H1 (cell line): ENCODE data around the gene FLT4. TPM values are rescaled to one million over a fixed set of nuclear protein-coding genes. Genes with fewer than 3 reads are reported as not detected.

Experiments used
- CTCF ChIA-PET: fragments of 300-600 bp; sonication (Branson Sonifier 250); formaldehyde crosslinking; loops from one replicate; lab custom pipeline; 2021; ENCODE audit not compliant: partially characterized antibody; lab: Charles Lee
- POLR2A ChIA-PET: fragments of 300-600 bp; sonication (Branson Sonifier 250); formaldehyde crosslinking; loops from one replicate; lab custom pipeline; 2021; ENCODE audit warnings: inconsistent platforms; ENCODE audit not compliant: partially characterized antibody; lab: Charles Lee
- DNase-seq, 2 experiments: peaks; one replicate each; pipeline versions ENCODE4 v3.0.0 to v3.0.0-alpha.2; 2010 to 2022; ENCODE audit warnings: low spot score in 2 of 2, low read depth in 1 of 2, mixed read lengths in 1 of 2
- FAIRE-seq: peaks from 2 replicates; lab custom pipeline; 2011; peaks lifted over from hg19 to GRCh38; lab: Jason Lieb, UNC
- H2AFZ ChIP-seq: 2 replicates; pipeline ENCODE4 v1.8.1; 2012; ENCODE audit warnings: low read length, inconsistent platforms
- H2AK5ac ChIP-seq: 2 replicates; pipeline ENCODE4 v1.6.1; 2013; ENCODE audit warnings: low read depth, low read length
- H2BK120ac ChIP-seq: replicated peaks from 2 replicates; pipeline ENCODE3; 2013; ENCODE audit warnings: low read depth, low read length, inconsistent platforms
- H2BK12ac ChIP-seq: 2 replicates; pipeline ENCODE4 v1.6.1; 2013; ENCODE audit warnings: low read depth, low read length
- H2BK15ac ChIP-seq: 2 replicates; pipeline ENCODE4 v1.6.1; 2013; ENCODE audit warnings: low read length
- H2BK20ac ChIP-seq: 2 replicates; pipeline ENCODE4 v1.6.1; 2013; ENCODE audit warnings: low read length
- H2BK5ac ChIP-seq: 2 replicates; pipeline ENCODE4 v1.6.1; 2013; ENCODE audit warnings: low read depth, low read length
- H3K14ac ChIP-seq: 2 replicates; pipeline ENCODE4 v1.6.1; 2013; ENCODE audit warnings: inconsistent platforms; ENCODE audit not compliant: insufficient read length
- H3K18ac ChIP-seq: 2 replicates; pipeline ENCODE4 v1.6.1; 2013; ENCODE audit warnings: low read length; ENCODE audit errors: extremely low read depth
- H3K23ac ChIP-seq: 2 replicates; pipeline ENCODE4 v1.6.1; 2013; ENCODE audit warnings: inconsistent platforms; ENCODE audit not compliant: insufficient read length
- H3K23me2 ChIP-seq: 2 replicates; pipeline ENCODE4 v1.6.1; 2013; ENCODE audit warnings: low read depth, low read length
- H3K27ac ChIP-seq: 2 replicates; pipeline ENCODE4 v1.6.1; 2011; ENCODE audit warnings: low read depth, low read length, inconsistent platforms
- H3K27me3 ChIP-seq, 4 experiments: replicated peaks in 1 of 4; 1 replicate in 1 of 4; 2 replicates in 3 of 4; pipeline versions ENCODE4 v1.6.1 to v1.8.1; 2011 to 2013; ENCODE audit warnings: low read length in 3 of 4, mild to moderate bottlenecking in 3 of 4, inconsistent platforms in 2 of 4, mixed read lengths in 2 of 4, moderate library complexity in 1 of 4; ENCODE audit not compliant: control insufficient read depth in 3 of 4, insufficient read depth in 3 of 4; ENCODE audit errors: extremely low read depth in 1 of 4
- H3K36me3 ChIP-seq, 4 experiments: 2 replicates each; pipeline versions ENCODE4 v1.6.1 to v1.8.1; 2011 to 2013; ENCODE audit warnings: mild to moderate bottlenecking in 4 of 4, low read length in 3 of 4, moderate library complexity in 2 of 4, control low read depth in 1 of 4, inconsistent platforms in 1 of 4; ENCODE audit not compliant: insufficient read depth in 4 of 4, control insufficient read depth in 2 of 4
- H3K4ac ChIP-seq: replicated peaks from 2 replicates; pipeline ENCODE3; 2013; ENCODE audit warnings: low read length, low read depth, mixed read lengths, inconsistent platforms; ENCODE audit not compliant: insufficient read length
- H3K4me1 ChIP-seq, 4 experiments: replicated peaks in 1 of 4; 1 replicate in 1 of 4; 2 replicates in 3 of 4; pipeline versions ENCODE4 v1.6.1 to v1.8.1; 2011 to 2013; ENCODE audit warnings: low read length in 3 of 4, inconsistent platforms in 2 of 4, mixed read lengths in 1 of 4; ENCODE audit not compliant: insufficient read depth in 4 of 4, control insufficient read depth in 3 of 4
- H3K4me2 ChIP-seq, 2 experiments: 2 replicates each; pipeline versions ENCODE4 v1.6.1 to v1.8.1; 2011 to 2013; ENCODE audit warnings: low read depth in 2 of 2, low read length in 2 of 2, control low read depth in 1 of 2, inconsistent platforms in 1 of 2, mild to moderate bottlenecking in 1 of 2; ENCODE audit not compliant: insufficient read depth in 1 of 2
- H3K4me3 ChIP-seq, 4 experiments: fragments of 200-600, 300-600 bp in 1 of 4; sonication (generic), shearing (Covaris generic), sonication (Bioruptor Twin) in 1 of 4; 2 replicates each; pipeline versions ENCODE4 v1.5.1 to v1.8.1; 2011 to 2016; ENCODE audit warnings: low read length in 4 of 4, low read depth in 3 of 4, control low read depth in 2 of 4, inconsistent platforms in 2 of 4, mild to moderate bottlenecking in 2 of 4, mixed read lengths in 1 of 4, moderate library complexity in 1 of 4; ENCODE audit not compliant: insufficient read depth in 2 of 4; ENCODE audit errors: extremely low read depth in 1 of 4
- H3K56ac ChIP-seq: replicated peaks from 2 replicates; pipeline ENCODE3; 2013; ENCODE audit warnings: low read depth, mild to moderate bottlenecking, mixed read lengths, low read length, inconsistent platforms; ENCODE audit not compliant: insufficient read length
- H3K79me1 ChIP-seq: 2 replicates; pipeline ENCODE4 v1.6.1; 2013; ENCODE audit warnings: low read depth, low read length, control low read depth
- H3K79me2 ChIP-seq, 2 experiments: 2 replicates each; pipeline versions ENCODE4 v1.6.1 to v1.8.1; 2012 to 2013; ENCODE audit warnings: low read length in 2 of 2, mild to moderate bottlenecking in 2 of 2, inconsistent platforms in 1 of 2; ENCODE audit not compliant: insufficient read depth in 2 of 2, control insufficient read depth in 1 of 2
- H3K9ac ChIP-seq, 4 experiments: replicated peaks in 1 of 4; 1 replicate in 1 of 4; 2 replicates in 3 of 4; pipeline versions ENCODE4 v1.6.1 to v1.8.1; 2011 to 2013; ENCODE audit warnings: low read depth in 3 of 4, low read length in 3 of 4, control low read depth in 2 of 4, mild to moderate bottlenecking in 2 of 4, moderate library complexity in 2 of 4, inconsistent platforms in 1 of 4; ENCODE audit errors: extremely low read depth in 1 of 4
- H3K9me3 ChIP-seq, 2 experiments: 2 replicates each; pipeline versions ENCODE4 v1.6.1 to v1.8.1; 2012 to 2013; ENCODE audit warnings: mild to moderate bottlenecking in 2 of 2, moderate library complexity in 2 of 2, control low read depth in 1 of 2, inconsistent platforms in 1 of 2, low read depth in 1 of 2, low read length in 1 of 2, mixed read lengths in 1 of 2; ENCODE audit not compliant: insufficient read depth in 2 of 2
- H4K20me1 ChIP-seq, 2 experiments: replicated peaks in 1 of 2; 2 replicates each; pipeline versions ENCODE3 to v1.8.1; 2011 to 2013; ENCODE audit warnings: inconsistent platforms in 2 of 2, low read length in 2 of 2, mild to moderate bottlenecking in 1 of 2; ENCODE audit not compliant: insufficient read depth in 2 of 2, control insufficient read depth in 1 of 2
- H4K5ac ChIP-seq: 2 replicates; pipeline ENCODE4 v1.6.1; 2013; ENCODE audit warnings: low read length, low read depth, mixed read lengths, inconsistent platforms; ENCODE audit not compliant: insufficient read length
- H4K8ac ChIP-seq: 2 replicates; pipeline ENCODE4 v1.8.0; 2013; ENCODE audit warnings: mild to moderate bottlenecking, moderate library complexity, low read length, inconsistent platforms; ENCODE audit not compliant: insufficient read depth; ENCODE audit errors: extremely low read depth
- H4K91ac ChIP-seq: replicated peaks from 2 replicates; pipeline ENCODE3; 2013; ENCODE audit warnings: low read length, mixed read lengths, inconsistent platforms; ENCODE audit not compliant: insufficient read length
- CBX5 ChIP-seq: fragments of 300-800, 300-1000 bp; sonication (generic); IDR thresholded peaks from 2 replicates; pipeline ENCODE4 v1.7.1; 2016; ENCODE audit warnings: antibody characterized with exemption, low read length, low read depth
- E2F6 ChIP-seq: IDR thresholded peaks from 2 replicates; pipeline ENCODE4 v1.6.1; 2012; ENCODE audit warnings: inconsistent platforms
- EGR1 ChIP-seq: IDR thresholded peaks from 2 replicates; pipeline ENCODE4 v1.6.1; 2011; ENCODE audit warnings: low read depth, low read length, borderline replicate concordance
- GABPA ChIP-seq: IDR thresholded peaks from 2 replicates; pipeline ENCODE4 v1.6.1; 2011; ENCODE audit warnings: mild to moderate bottlenecking, low read length, moderate library complexity, borderline replicate concordance; ENCODE audit not compliant: insufficient read depth
- HDAC6 ChIP-seq: IDR thresholded peaks from one replicate; pipeline ENCODE4 v1.7.1; 2012; ENCODE audit warnings: low read depth, mild to moderate bottlenecking, inconsistent platforms, low read length, moderate library complexity
- MAFK ChIP-seq: IDR thresholded peaks from 2 replicates; pipeline ENCODE4 v1.6.1; 2012; ENCODE audit warnings: low read depth, mild to moderate bottlenecking, improper control_type of control experiment, low read length
- MAX ChIP-seq: IDR thresholded peaks from 2 replicates; pipeline ENCODE4 v1.6.1; 2012; ENCODE audit warnings: inconsistent platforms
- NRF1 ChIP-seq: IDR thresholded peaks from 2 replicates; pipeline ENCODE4 v1.6.1; 2011; ENCODE audit warnings: mild to moderate bottlenecking, low read depth, low read length, improper control_type of control experiment
- RAD21 ChIP-seq, 2 experiments: IDR thresholded peaks in 1 of 2; conservative IDR thresholded peaks in 1 of 2; 2 replicates each; pipeline ENCODE4 v1.6.1; 2011; ENCODE audit warnings: low read depth in 2 of 2, low read length in 2 of 2, improper control_type of control experiment in 1 of 2, inconsistent platforms in 1 of 2, mild to moderate bottlenecking in 1 of 2, moderate library complexity in 1 of 2
- RBBP5 ChIP-seq: IDR thresholded peaks from 2 replicates; pipeline ENCODE4 v1.7.1; 2012; ENCODE audit warnings: low read depth, mild to moderate bottlenecking, inconsistent platforms, low read length, moderate library complexity, borderline replicate concordance
- RFX5 ChIP-seq: IDR thresholded peaks from 2 replicates; pipeline ENCODE4 v1.6.1; 2011; ENCODE audit warnings: low read depth, low read length, improper control_type of control experiment, borderline replicate concordance
- USF2 ChIP-seq: IDR thresholded peaks from 2 replicates; pipeline ENCODE4 v1.6.1; 2011; ENCODE audit warnings: low read length, improper control_type of control experiment
- WGBS, 2 experiments: shearing (Covaris generic) in 1 of 2; methylation state at CpG; one replicate each; pipeline versions ENCODE4 v1.1.6 to v1.1.7; 2013 to 2015; ENCODE audit warnings: low lambda C conversion rate in 2 of 2, mixed read lengths in 2 of 2, inconsistent platforms in 1 of 2, low coverage in 1 of 2, missing lambda C conversion rate in 1 of 2; ENCODE audit not compliant: insufficient replicate concordance in 2 of 2, insufficient coverage in 1 of 2, insufficient read length in 1 of 2; ENCODE audit errors: extremely low coverage in 1 of 2, missing lambda C conversion rate in 1 of 2; 5-methylcytosine and 5-hydroxymethylcytosine counted together
- polyA plus RNA-seq, 7 experiments: library from polyadenylated mRNA; depleted of rRNA in 3 of 7; stranded (reverse) in 5 of 7; unstranded in 2 of 7; fragments of >200 nt in 5 of 7; fragments of 200-250 nt in 2 of 7; gene quantifications; 1 replicate in 5 of 7; 2 replicates in 1 of 7; 4 replicates in 1 of 7; pipeline versions ENCODE4 v1.2.1 to v1.2.3, GENCODE V29; 2011 to 2013; ENCODE audit warnings: missing spikeins in 2 of 7, mixed read lengths in 2 of 7
- total RNA-seq: library from RNA; stranded (reverse); fragmentation: NEBNext Ultra II Directional; extraction: Animal tissue kit (Norgen Biotek cat#: 25700); gene quantifications from 2 replicates; pipeline ENCODE4 v1.2.1, GENCODE V29; 2021

The FLT4 gene
- total and polyA plus RNA-seq, 2 of the 8 experiments (the other 6 are each of a cell fraction or from before 2014, with no cell fraction given) = 6.5 to 7.7 TPM

GRCh38 chr5:180609386-180609785 is 40.0 kb downstream of the FLT4 start:
- H3K27me3 ChIP-seq = no peaks in the 10 kb centered on the region
- DNase-seq = no peak
- 94% methylated on average over 12 of the region's 15 CpGs; no CpG with 5 or more reads in 1 of the 2 experiments for WGBS, 2 experiments
- TF ChIP-seq USF2 (no peak), NRF1 (no peak), EGR1 (no peak), RFX5 (no peak), HDAC6 (no peak), CBX5 (no peak), MAX (no peak), RBBP5 (no peak), RAD21 (IDR thresholded peaks at IDR 0.05 in 1 of 2, conservative IDR thresholded peaks at IDR 0.05 in 1 of 2; ENCODE audit: low read depth in 2 of 2, low read length in 2 of 2) (no peak), GABPA (no peak), E2F6 (no peak), MAFK (no peak)

More at GRCh38 chr5:180609386-180609785, 40.0 kb downstream of the FLT4 start:
- Histone ChIP-seq H2AFZ (no peak overlapping the region), H3K9me3 (no peaks in the 10 kb centered on the region), H4K20me1 (peaks cover 0 to 1% of the 10 kb centered on the region in 2 experiments), H3K79me2 (no peaks in the 10 kb centered on the region), H3K18ac (no peak overlapping the region), H3K79me1 (no peaks in the 10 kb centered on the region), H3K9ac (no peak overlapping the region), H3K4me2 (no peak overlapping the region), H2BK5ac (no peak overlapping the region), H3K23me2 (no peaks in the 10 kb centered on the region), H3K23ac (no peak overlapping the region), H3K14ac (no peak overlapping the region), H3K4me3 (no peak overlapping the region), H4K8ac (no peak overlapping the region), H3K56ac (no peak overlapping the region), H2AK5ac (no peak overlapping the region), H2BK12ac (no peak overlapping the region), H2BK15ac (no peak overlapping the region), H3K27ac (no peak overlapping the region), H2BK120ac (no peak overlapping the region), H3K36me3 (no peaks in the 10 kb centered on the region), H2BK20ac (no peak overlapping the region), H3K4me1 (no peaks in the 10 kb centered on the region; a peak in 2 of 7 replicates), H4K91ac (no peak overlapping the region), H4K5ac (no peak overlapping the region), H3K4ac (no peak overlapping the region)
- CTCF ChIA-PET = interaction anchor here (0.8 to 7.4 kb wide), 3 partner anchors 11 to 15 kb away, joined by 3 to 52 read pairs (median 3); no protein-coding TSS in a partner anchor
- POLR2A ChIA-PET = interaction anchor here (1.0 kb wide), 1 partner anchor 13 kb away, joined by 3 read pairs; no protein-coding TSS in a partner anchor
- no peak for FAIRE-seq
